Esophagus muscularis mucosa (tissue), 4 donors: Measurements from ENCODE around the gene SNRNP48. TPM values are rescaled to one million over a fixed set of nuclear protein-coding genes. Genes with fewer than 3 reads are reported as not detected.

Experiments used
- DNase-seq: peaks from one replicate; pipeline ENCODE4 v3.0.0-alpha.2; 2017; ENCODE audit errors: extremely low spot score
- H3K27ac ChIP-seq, 4 donors: fragments of 200-600 bp; sonication (generic); replicated peaks in 1 of 4; 1 replicate in 3 of 4; 2 replicates in 1 of 4; pipeline ENCODE4 v1.5.1; 2016 to 2019; ENCODE audit warnings: mild to moderate bottlenecking in 1 of 4
- H3K27me3 ChIP-seq, 4 donors: fragments of 200-600 bp; sonication (generic); one replicate each; pipeline versions ENCODE4 v1.5.1 to v1.6.0; 2016 to 2019
- H3K36me3 ChIP-seq, 4 donors: fragments of 200-600 bp; sonication (generic); one replicate each; pipeline ENCODE4 v1.5.1; 2016 to 2019
- H3K4me1 ChIP-seq, 4 donors: fragments of 200-600 bp; sonication (generic); one replicate each; pipeline ENCODE4 v1.5.1; 2016 to 2019
- H3K4me3 ChIP-seq, 4 donors: fragments of 200-600 bp; sonication (generic); 1 replicate in 2 of 4; 2 replicates in 2 of 4; pipeline ENCODE4 v1.5.1; 2016 to 2019; ENCODE audit warnings: mild to moderate bottlenecking in 4 of 4, moderate library complexity in 1 of 4
- H3K9me3 ChIP-seq, 4 donors: fragments of 200-600 bp; sonication (generic); 1 replicate in 3 of 4; 2 replicates in 1 of 4; pipeline ENCODE4 v1.5.1; 2016 to 2019
- CTCF ChIP-seq, 3 experiments: fragments of 200-600 bp in 2 of 3; fragments of 450-650 bp in 1 of 3; sonication (generic) in 2 of 3; IDR thresholded peaks; one replicate each; pipeline ENCODE4 v1.5.1; 2017 to 2019; ENCODE audit warnings: antibody characterized with exemption in 3 of 3, mild to moderate bottlenecking in 2 of 3, moderate library complexity in 1 of 3
- EP300 ChIP-seq: sonication (generic); formaldehyde crosslinking; IDR thresholded peaks from one replicate; pipeline ENCODE4 v1.6.1; 2017; ENCODE audit warnings: antibody characterized with exemption
- POLR2A ChIP-seq: fragments of 450-650 bp; IDR thresholded peaks from one replicate; pipeline ENCODE4 v1.6.1; 2017; ENCODE audit warnings: antibody characterized with exemption, moderate library complexity, mild to moderate bottlenecking, low read depth
- POLR2AphosphoS5 ChIP-seq, 2 donors: sonication (generic); formaldehyde crosslinking; IDR thresholded peaks; one replicate each; pipeline ENCODE4 v1.6.1; 2017; ENCODE audit warnings: antibody characterized with exemption in 2 of 2
- WGBS: methylation state at CpG from one replicate; pipeline ENCODE4 v1.1.5; 2018; 5-methylcytosine and 5-hydroxymethylcytosine counted together
- intact Hi-C: fragments of 100-400 bp; cut with DNase I; formaldehyde crosslinking; loops from one replicate; pipeline ENCODE4 v1.15.1; 2023
- total RNA-seq, 4 donors: library from RNA; depleted of rRNA; stranded (reverse); fragments of >200 nt; gene quantifications; one replicate each; pipeline versions ENCODE4 v1.1.0 to v1.2.1, GENCODE V29; 2016

SNRNP48 gene
- total RNA-seq, 4 donors from 2014 or later = 8.9 to 17.0 (median 9.5) TPM

GRCh38 chr6:7631466-7631865 lies 41.5 kb downstream of the SNRNP48 start:
- no peaks in the 10 kb centered on the region for H3K9me3 ChIP-seq
- WGBS = 73% methylated on average over 5 of the region's 5 CpGs
- no peak overlapping the region for H3K27ac ChIP-seq
- intact Hi-C loops = no loop called here
- H3K4me3 ChIP-seq = no peak overlapping the region
- TF ChIP-seq EP300 (no peak), CTCF (IDR thresholded peaks at IDR 0.05) (no peak), POLR2A (no peak), POLR2AphosphoS5 (IDR thresholded peaks at IDR 0.05) (no peak)
- H3K27me3 ChIP-seq = peaks cover 0 to 13% (median 0%) of the 10 kb centered on the region in 4 donors
- no peaks in the 10 kb centered on the region for H3K36me3 ChIP-seq
- no peaks in the 10 kb centered on the region for H3K4me1 ChIP-seq
- no peak for DNase-seq

GRCh38 chr6:7632501-7633290 lies 42.7 kb downstream of the SNRNP48 start:
- H3K9me3 ChIP-seq = no peaks in the 10 kb centered on the region
- H3K4me3 ChIP-seq = no peak overlapping the region
- 57% methylated on average over 6 of the region's 9 CpGs for WGBS
- no peaks in the 10 kb centered on the region for H3K36me3 ChIP-seq
- TF ChIP-seq EP300 = no peak
- no peak for TF ChIP-seq POLR2A
- TF ChIP-seq CTCF (IDR thresholded peaks at IDR 0.05) = no peak
- TF ChIP-seq POLR2AphosphoS5 (IDR thresholded peaks at IDR 0.05) = no peak
- intact Hi-C loops = no loop called here
- no peaks in the 10 kb centered on the region for H3K4me1 ChIP-seq
- no peak overlapping the region for H3K27ac ChIP-seq
- peaks cover 0 to 4% (median 0%) of the 10 kb centered on the region in 4 donors for H3K27me3 ChIP-seq
- DNase-seq = no peak

- no peaks in the 10 kb centered on the region for H3K36me3 ChIP-seq
- H3K27me3 ChIP-seq = peaks cover 0 to 4% (median 0%) of the 10 kb centered on the region in 4 donors
- no peak for DNase-seq
- H3K9me3 ChIP-seq = no peaks in the 10 kb centered on the region
- no peak overlapping the region for H3K4me3 ChIP-seq
- TF ChIP-seq EP300 (no peak), POLR2AphosphoS5 (IDR thresholded peaks at IDR 0.05) (no peak), POLR2A (no peak), CTCF (IDR thresholded peaks at IDR 0.05) (no peak)
- 52% methylated on average over 4 of the region's 4 CpGs for WGBS
- no peak overlapping the region for H3K27ac ChIP-seq
- no peaks in the 10 kb centered on the region for H3K4me1 ChIP-seq
- intact Hi-C loops = no loop called here
Measured at GRCh38 chr6:7633361-7633760, 43.4 kb downstream of the SNRNP48 start.

- TF ChIP-seq EP300 = no peak
- TF ChIP-seq POLR2A = no peak
- TF ChIP-seq CTCF (IDR thresholded peaks at IDR 0.05) = no peak
- TF ChIP-seq POLR2AphosphoS5 (IDR thresholded peaks at IDR 0.05) = no peak
- Histone ChIP-seq H3K9me3 (no peaks in the 10 kb centered on the region), H3K4me1 (no peaks in the 10 kb centered on the region), H3K27ac (no peak overlapping the region), H3K4me3 (no peak overlapping the region), H3K36me3 (no peaks in the 10 kb centered on the region), H3K27me3 (peaks cover 0 to 4% (median 0%) of the 10 kb centered on the region in 4 donors)
- DNase-seq = no peak
- WGBS = 87% methylated on average over 1 of the region's 1 CpG
- intact Hi-C loops = no loop called here
Measured at GRCh38 chr6:7636151-7636550, 46.2 kb downstream of the SNRNP48 start.
